Dermis blood vessel endothelial cell (primary cell): ENCODE measurements around the gene NOTCH1. TPM values are rescaled to one million over a fixed set of nuclear protein-coding genes. Genes with fewer than 3 reads are reported as not detected.
A peak's percentile ranks its signal among the peaks of the same experiment; 100 is the strongest.

Experiments
- DNase-seq: peaks from one replicate; pipeline ENCODE4 v3.0.0; 2010
- total RNA-seq: library from RNA; depleted of rRNA; stranded (reverse); fragments of >200 nt; gene quantifications from 2 replicates; pipeline ENCODE4 v1.2.3, GENCODE V29; 2014

The NOTCH1 gene
- total RNA-seq, 1 donor from 2014 or later: 157 TPM

GRCh38 chr9:136531904-136532798, 13.7 kb downstream of the NOTCH1 start:
- no peak for DNase-seq

GRCh38 chr9:136531186-136531903, 14.5 kb downstream of the NOTCH1 start:
- DNase-seq: no peak

- peak; percentile 59 for DNase-seq
Measured at GRCh38 chr9:136530461-136531089, 15.3 kb downstream of the NOTCH1 start.

- peak; percentile 94 for DNase-seq
Measured at GRCh38 chr9:136529516-136530460, 16.1 kb downstream of the NOTCH1 start.

- no peak for DNase-seq
Measured at GRCh38 chr9:136528716-136529341, 17.0 kb downstream of the NOTCH1 start.

- peak; percentile 52 for DNase-seq
Measured at GRCh38 chr9:136527721-136528710, 17.8 kb downstream of the NOTCH1 start.

- no peak for DNase-seq
Measured at GRCh38 chr9:136527131-136527530, 18.7 kb downstream of the NOTCH1 start.

GRCh38 chr9:136526625-136527066, 19.2 kb downstream of the NOTCH1 start:
- DNase-seq: no peak

GRCh38 chr9:136525841-136526499, 19.9 kb downstream of the NOTCH1 start:
- DNase-seq: no peak

- DNase-seq: no peak
Measured at GRCh38 chr9:136525207-136525606, 20.6 kb downstream of the NOTCH1 start.

GRCh38 chr9:136522314-136523237, 23.3 kb downstream of the NOTCH1 start:
- no peak for DNase-seq

GRCh38 chr9:136521537-136521936, 24.3 kb downstream of the NOTCH1 start:
- no peak for DNase-seq

- DNase-seq: no peak
Measured at GRCh38 chr9:136520053-136520540, 25.8 kb downstream of the NOTCH1 start.

GRCh38 chr9:136519263-136520052, 26.4 kb downstream of the NOTCH1 start:
- no peak for DNase-seq

- DNase-seq: no peak
Measured at GRCh38 chr9:136518623-136519022, 27.2 kb downstream of the NOTCH1 start.

GRCh38 chr9:136517950-136518349, 27.9 kb downstream of the NOTCH1 start:
- no peak for DNase-seq

GRCh38 chr9:136517012-136517743, 28.7 kb downstream of the NOTCH1 start:
- DNase-seq: no peak
